KG1 (cell line): ENCODE measurements around the gene STRN4.
"Not testable (repeated sequence)": the region's sequence is repeated elsewhere in the genome, so short reads cannot be mapped to it uniquely, and the experiment has no call there.

ENCODE experiments used
- DNase-seq: peaks from one replicate; lab custom pipeline; 2025; lab: John Stamatoyannopoulos, UW

Gene STRN4

DNA sequence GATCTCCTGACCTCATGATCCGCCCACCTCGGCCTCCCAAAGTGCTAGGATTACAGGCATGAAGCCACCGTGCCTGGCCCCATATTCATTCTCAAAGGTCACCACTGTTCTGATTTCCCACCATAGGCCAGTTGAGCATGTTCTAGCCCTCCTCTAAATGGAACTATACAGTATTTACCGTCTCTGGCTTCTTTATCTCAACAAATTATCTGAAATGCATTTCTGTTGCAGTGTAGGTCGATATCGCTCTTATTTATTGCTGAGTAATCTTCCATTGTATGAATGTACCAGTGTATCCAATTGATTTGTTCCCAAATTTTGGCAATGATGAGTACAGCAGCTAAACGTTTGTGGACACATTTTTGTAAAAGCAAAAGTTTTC lies 26.8 kb upstream of the STRN4 start:
- DNase-seq = no peak

DNA sequence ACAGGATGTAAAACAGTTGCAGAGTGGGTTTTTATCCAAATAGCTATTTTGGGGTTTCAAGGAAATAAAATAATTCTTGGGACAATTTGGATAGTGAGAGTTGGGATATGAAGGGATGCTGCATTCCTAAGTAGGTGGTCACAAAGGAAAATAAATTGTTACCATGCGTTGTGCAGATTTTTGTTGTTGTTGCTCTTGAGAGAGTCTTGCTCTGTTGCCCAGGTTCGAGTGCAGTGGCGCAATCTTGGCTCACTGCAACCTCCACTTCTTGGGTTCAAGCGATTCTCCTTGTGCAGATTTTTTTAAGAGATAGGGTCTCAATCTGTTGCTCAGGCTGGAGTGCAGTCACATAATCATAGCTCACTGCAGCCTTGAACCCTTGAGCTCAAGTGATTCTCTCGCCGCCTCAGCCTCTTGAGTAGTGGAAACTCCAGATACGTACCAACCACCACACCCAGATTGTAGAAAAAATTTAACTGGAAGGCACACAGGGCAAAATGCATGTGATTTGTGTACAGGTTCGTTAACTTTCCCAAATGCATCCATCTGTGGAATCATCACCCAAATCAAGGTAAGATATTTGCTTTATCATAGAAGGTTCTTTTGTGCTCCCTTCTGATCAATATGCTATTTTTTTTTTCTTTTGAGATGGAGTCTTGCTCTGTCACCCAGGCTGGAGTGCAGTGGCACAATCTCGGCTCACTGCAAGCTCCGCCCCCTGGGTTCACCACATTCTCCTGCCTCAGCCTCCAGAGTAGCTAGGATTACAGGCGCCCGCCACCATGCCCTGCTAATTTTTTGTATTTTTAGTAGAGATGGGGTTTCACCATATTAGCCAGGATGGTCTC lies 26.1 kb upstream of the STRN4 start:
- DNase-seq = no peak

DNA sequence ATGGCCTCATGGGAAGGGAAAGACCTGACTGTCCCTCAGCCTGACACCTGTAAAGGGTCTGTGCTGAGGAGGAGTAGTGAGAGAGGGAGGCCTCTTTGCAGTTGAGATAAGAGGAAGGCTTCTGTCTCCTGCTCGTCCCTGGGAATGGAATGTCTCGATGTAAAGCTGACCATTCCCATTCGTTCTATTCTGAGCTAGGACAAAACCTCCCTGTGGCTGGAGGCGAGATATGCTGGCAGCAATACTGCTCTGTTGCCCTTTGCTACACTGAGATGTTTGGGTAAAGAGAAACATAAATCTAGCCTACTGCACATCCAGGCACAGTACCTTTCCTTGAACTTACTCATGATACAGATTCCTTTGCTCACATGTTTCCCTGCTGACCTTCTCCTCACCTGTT lies 22.5 kb upstream of the STRN4 start:
- not testable (repeated sequence) for DNase-seq

DNA sequence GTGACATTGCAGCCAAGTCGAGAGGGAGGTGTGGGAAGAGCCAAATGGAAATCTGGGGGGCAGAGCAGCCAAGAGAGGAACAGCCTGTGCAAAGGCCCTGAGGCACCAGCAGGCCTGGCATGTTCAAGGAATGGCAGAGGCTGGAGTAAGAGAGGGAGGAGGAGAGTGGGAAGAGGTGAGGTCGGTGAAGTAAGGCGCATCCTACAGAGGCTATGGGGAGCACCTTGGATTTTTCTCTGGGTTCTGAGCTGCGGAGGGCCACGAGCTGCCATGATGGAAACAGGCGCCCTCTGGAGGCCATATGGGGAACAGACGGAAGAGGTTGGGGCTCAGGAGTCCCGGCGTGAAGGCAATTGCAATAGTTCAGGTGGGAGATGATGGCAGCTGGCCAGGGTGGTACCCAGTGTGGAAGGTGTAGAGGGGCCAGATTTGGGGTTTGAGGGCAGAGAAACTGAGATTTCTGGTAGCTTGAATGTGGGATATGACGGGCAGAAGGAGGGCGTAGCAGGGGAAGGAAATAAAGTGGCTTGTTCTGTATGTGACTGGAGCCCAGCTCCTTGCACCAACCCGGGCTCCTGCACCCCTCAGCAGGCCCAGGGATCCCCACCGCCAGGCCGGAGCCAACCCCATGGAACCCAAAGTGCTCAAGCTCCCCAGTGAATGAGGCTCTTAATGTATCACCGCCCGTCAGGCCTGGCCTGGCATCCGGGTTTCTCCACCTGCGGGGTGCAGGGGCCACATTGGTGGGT lies 20.5 kb upstream of the STRN4 start:
- DNase-seq = no peak

DNA sequence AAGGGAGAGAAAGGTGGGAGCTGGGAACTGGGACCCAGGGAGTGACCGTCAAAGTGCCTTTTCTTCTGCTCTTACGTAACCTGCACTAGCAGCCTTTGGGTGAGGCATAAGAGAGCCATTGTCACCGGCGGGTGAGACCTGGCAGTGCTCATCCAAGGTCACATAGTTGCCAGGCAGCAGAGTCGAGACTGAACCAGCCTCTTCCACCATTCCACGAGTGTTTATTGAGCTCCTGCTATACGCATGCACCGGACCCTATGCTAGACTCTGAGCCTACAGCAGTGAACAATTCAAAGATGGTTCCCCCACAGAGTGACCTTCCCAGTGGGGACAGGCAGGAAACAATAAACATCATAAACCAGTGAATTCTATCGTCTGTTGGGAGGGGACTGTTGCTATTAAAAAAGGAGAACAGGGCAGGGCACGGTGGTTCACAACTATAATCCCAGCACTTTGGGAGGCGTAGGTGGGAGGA lies 18.6 kb upstream of the STRN4 start:
- no peak for DNase-seq

DNA sequence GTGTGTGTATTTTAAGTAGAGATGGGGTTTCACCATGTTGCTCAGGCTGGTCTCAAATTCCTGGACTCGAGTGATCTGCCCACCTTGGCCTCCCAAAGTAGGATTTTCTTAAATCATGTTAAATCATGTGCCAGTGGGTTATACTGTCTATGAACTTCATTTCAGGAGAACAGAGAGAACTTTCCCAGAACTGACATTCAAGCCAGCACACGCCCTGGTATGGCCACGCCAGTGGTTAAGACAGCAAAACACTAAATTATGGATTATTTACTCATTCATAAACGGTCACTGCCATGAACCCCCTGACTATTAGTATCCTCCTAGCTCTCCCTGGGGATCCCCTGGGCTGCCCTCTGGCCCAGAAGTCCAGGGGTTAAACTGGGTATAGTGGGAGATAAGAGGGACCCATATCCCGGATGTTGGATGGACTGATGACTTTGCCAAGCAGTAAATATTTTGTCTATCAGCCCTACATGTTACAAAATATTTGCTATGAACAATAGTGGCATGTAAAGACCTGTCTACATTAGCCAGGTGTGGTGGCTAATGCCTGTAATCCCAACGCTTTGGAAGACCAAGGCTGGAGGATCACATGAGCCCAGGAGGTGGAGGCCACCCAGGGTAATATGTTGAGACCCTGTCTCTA lies 16.1 kb upstream of the STRN4 start:
- DNase-seq = no peak

DNA sequence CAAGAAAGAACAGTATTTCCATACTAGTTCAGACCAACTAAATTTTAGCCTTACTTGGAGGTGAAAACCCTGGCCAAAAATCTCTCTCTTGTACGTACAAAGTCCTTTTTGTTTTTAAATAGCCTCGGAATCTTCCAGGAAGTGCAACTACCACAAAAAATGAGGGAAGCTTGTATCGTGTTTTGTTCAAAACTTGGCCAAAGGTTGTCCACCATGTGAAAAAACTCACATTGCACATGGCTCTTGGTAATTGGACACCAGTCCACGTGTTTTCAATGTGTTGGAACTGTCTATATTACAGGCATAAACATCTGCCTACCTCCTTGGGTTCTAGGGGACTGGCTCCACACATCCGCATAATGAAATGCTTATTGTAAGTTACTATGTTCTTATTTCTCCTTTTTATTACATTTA lies 15.2 kb upstream of the STRN4 start:
- no peak for DNase-seq

DNA sequence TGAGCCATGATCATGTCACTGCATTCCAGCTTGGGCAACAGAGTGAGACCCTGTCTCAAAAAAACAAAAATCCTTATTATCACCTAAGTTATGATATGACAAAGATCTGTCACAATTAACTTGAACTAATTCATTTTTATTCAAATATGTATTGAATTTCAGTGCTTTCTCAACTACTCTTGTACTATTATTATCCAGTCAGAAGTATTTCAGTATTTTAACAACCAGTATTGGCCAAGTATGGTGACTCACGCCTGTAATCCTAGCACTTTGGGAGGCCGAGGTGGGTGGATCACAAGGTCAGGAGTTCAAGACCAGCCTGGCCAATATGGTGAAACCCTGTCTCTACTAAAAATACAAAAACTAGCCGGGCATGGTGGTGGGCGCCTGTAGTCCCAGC lies 14.6 kb upstream of the STRN4 start:
- DNase-seq = not testable (repeated sequence)

DNA sequence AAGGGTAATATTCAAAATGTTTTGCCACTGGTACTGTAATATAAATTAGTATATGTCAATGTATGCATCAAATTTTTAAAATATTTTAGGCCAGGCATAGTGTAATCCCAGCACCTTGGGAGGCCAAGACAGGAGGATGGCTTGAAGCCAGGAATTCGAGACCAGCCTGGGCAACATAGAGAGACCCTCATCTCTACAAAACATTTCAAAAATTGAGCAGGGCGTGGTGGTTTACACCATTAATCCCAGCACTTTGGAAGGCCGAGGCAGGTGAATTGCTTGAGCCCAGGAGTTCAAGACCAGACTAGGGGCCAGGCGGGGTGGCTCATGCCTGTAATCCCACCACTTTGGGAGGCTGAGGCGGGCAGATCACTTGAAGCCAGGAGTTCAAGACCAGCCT lies 14.1 kb upstream of the STRN4 start:
- no peak for DNase-seq

DNA sequence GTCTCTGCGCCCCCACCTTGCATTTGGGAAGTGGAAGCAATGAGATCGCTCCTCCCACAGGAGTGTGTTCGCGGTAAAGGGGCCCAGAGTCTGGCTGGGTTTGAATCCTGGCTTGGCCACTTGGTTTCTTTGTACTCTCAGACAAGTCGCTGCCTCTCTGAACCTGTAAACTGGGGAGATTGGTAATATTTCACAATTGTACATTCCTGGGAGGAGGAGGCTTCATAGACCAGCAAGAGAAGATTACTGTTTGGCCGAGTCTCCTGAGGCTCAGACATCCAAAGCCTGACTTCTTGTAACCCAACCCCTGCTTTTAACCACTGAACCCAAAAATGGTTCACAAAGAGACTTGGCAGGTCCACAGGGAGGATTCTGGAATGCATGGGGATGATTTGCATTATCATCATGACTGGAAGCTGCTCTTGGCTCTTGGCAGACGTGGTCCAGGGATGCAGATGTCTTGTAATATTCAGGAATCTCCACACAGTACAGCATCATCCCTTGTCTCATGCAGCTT lies 13.6 kb upstream of the STRN4 start:
- DNase-seq = no peak

DNA sequence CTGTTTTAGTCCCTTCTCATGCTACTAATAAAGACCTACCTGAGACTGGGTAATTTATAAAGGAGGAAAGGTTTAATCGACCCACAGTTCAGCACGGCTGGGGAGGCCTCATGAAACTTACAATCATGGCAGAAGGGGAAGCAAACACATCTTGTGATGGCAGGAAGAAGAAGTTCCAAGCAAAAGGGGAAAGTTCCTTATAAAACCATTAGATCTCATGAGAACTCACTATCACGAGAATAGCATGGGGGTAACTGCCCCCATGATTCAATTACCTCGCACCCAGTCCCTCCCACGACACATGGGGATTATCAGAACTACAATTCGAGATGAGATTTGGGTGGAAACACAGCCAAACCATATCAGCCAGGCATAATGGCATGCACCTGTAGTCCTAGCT lies 13.0 kb upstream of the STRN4 start:
- no peak for DNase-seq

DNA sequence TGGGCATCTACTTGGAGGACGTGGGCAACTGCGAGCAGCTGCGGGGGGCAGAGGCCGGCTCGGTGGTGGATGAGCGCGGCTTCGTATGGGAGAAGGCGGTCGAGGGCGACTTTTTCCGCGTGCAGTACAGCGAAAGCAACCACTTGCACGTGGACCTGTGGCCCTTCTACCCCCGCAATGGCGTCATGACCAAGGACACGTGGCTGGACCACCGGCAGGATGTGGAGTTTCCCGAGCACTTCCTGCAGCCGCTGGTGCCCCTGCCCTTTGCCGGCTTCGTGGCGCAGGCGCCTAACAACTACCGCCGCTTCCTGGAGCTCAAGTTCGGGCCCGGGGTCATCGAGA lies 10.3 kb upstream of the STRN4 start:
- no peak for DNase-seq

DNA sequence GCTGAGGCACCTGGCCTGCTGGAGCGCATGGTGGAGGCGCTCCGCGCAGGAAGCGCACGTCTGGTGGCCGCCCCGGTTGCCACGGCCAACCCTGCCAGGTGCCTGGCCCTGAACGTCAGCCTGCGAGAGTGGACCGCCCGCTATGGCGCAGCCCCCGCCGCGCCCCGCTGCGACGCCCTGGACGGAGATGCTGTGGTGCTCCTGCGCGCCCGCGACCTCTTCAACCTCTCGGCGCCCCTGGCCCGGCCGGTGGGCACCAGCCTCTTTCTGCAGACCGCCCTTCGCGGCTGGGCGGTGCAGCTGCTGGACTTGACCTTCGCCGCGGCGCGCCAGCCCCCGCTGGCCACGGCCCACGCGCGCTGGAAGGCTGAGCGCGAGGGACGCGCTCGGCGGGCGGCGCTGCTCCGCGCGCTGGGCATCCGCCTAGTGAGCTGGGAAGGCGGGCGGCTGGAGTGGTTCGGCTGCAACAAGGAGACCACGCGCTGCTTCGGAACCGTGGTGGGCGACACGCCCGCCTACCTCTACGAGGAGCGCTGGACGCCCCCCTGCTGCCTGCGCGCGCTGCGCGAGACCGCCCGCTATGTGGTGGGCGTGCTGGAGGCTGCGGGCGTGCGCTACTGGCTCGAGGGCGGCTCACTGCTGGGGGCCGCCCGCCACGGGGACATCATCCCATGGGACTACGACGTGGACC lies 9.7 kb upstream of the STRN4 start:
- DNase-seq = no peak

DNA sequence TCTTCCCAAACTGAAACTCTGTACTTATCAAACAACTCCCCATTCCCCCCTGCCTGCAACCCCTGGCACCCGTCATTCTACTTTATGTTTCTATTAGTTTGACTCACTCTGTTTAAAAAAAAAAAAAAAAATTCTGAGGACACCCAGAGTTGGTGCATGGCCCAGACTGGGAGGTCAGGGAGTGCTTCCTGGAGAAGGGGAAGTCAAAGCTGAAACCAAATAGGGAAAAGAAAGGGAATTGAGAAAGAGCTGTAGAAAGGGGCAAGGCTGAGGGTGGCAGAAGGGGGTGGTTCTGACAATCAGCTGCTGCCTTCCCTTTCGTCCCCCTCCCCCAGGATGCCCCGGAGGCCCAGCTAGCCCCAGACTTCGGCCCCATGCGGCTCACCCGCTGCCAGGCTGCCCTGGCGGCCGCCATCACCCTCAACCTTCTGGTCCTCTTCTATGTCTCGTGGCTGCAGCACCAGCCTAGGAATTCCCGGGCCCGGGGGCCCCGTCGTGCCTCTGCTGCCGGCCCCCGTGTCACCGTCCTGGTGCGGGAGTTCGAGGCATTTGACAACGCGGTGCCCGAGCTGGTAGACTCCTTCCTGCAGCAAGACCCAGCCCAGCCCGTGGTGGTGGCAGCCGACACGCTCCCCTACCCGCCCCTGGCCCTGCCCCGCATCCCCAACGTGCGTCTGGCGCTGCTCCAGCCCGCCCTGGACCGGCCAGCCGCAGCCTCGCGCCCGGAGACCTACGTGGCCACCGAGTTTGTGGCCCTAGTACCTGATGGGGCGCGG lies 9.0 kb upstream of the STRN4 start:
- no peak for DNase-seq

DNA sequence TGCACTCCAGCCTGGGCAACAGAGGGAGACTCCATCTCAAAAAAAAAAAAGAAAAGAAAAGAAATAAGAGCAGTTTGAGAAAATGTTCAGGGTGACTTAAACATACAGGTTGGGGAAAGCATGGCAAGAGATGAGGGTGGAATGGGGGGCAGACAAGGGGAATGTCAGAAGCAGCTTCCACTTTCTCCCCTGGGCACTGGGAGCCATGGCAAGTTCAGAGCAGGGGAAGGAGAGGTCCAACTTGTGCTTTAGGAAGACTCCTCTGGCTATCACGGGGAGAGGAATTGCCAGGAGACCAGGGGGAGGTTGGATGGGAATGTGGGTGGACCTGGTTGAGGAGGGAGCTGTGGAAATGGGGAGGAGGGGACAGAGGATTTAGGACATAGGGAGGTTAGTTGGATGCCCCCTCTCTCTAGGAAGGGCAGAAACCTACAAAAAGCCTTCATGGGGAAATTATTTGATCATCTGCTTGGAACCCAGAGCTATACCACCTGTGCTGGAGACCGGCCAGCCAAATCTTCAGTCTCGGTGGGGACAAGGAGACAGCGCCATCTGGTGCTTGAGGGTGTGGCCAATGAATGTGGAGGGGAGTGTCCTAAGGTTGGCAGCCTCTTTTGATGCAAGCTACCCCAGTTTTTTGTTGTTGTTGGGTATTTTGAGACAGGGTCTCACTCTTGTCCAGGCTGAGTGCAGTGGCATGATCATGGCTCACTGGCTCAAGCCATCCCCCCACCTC lies 7.3 kb upstream of the STRN4 start:
- no peak for DNase-seq

DNA sequence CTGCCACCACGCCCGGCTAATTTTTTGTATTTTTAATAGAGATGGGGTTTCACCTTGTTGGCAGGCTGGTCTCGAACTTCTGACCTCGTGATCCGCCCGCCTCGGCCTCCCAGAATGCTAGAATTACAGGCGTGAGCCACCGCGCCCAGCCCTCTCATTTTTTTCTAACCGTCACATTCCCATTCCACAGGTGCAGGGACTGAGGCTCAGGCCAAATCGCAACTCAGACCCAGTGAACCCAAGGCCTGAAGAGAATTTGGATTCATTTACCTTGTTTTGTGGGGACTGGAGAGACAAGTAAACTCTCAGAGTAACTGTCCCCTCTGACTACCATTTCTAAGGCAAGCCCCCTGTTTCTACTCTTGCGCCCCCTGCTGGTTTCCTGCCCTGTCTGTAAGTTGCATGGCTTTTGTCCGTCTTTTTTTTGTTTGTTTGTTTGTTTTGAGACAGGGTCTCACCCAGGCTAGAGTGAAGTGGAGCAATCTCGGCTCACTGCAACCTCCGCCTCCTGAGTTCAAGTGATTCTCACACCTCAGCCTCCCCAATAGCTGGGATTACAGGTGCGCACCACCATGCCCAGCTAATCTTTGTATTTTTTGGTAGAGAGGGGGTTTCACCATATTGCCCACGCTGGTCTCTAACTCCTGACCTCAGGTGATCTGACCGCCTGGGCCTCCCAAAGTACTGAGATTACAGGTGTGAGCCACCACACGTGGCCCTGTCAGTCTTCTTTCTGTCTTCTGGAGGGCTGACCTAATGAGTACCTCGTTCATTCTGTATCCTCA lies 2.3 kb upstream of the STRN4 start:
- DNase-seq = peak; percentile 63

DNA sequence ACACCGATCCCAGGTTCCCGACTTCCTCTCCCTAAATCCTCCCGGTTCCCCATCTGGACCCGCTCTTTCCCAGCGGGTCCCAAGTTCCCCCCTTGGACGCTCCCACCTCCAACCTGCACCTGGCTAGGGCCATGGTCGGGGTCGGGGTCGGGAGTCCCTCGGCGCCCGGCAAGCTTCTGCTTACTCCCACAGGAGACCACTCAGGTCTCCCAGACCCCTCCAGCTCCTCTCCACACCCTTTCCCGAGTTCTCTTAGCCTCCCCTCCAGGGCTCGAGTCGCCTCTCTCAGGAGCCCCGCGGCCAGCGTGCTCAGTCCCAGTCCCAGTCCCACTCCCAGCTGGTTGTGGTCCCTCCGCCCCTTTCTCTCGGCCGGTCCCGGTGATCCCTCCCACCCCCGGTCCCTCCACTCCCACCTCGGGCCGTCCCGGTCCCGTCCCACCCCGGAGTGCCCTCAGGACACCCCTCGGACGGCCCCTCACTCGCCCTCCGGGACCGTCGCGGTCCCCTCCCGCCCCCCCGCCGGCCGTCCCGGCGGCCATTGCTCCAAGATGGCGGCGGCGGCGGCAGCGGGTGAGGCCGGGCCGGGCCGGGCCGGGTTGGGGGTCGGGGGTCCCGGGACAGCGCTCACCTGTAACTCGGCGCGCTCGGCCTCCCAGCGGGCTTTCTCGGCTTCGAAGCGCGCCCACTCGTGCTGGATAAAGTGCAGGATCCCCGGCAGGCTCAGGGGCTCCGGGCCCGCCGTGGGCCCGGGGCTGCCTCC lies 549 bp downstream of the STRN4 start, which contains the start of gene FKRP:
Gene FKRP (plus strand): TSS at position 537 of the 760 bp plus-strand sequence. CDS start 9,394 bp downstream, outside the sequence.
- no peak for DNase-seq

DNA sequence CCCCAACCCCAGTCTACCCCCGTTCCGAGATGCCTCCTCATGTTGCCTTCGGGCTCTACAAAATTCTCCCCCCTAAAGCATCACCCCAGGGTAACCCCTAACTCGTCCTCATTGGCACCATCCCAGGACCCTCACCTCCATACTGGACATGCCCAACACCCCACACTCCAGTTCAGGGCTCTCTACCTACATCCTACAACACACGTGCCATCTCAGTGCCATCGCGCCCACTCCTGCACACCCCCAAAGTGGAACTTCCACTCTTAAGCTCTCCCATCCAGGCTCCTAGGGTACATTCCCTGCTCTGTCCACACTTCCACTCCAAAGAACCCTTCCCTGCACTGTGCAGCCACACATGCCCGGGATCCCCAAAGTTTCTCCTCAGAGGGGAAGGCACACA lies 1.2 kb downstream of the STRN4 start:
- DNase-seq = no peak
